Measurements from ENCODE around the gene CALML5. TPM values are rescaled to one million over a fixed set of nuclear protein-coding genes. Genes with fewer than 3 reads are reported as not detected.

Gene CALML5
- total RNA-seq, 1 experiment from 2014 or later: not detected

DNA sequence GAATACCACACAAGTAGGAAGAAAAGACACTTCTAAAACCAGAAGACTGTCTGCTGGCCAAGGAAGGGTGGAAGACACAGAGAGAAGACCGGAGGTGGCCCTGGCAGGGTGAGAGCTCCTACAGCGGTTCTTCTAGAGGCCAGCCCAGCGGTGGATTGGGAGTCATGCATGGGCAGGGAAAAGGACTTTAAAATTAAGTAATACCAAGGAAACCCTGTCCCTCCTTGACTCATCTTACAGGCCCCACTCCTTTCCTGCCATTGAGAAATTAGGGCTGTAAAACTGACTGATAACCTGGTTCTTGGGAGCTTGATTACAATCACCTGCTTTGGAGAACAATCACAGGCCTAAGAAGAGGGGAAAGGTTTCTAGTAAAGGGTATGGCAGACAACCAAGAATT, 41.5 kb upstream of the CALML5 start:
- peaks cover 6% of the 10 kb centered on the region; the same call in 1 of the 2 replicates for H3K9me3 ChIP-seq (ENCODE audit: control insufficient read depth, insufficient read depth, low read depth, low read length)
- H3K36me3 ChIP-seq (ENCODE audit: control insufficient read depth, insufficient read depth, low read length): no peaks in the 10 kb centered on the region
- ATAC-seq (no peak), DNase-seq (ENCODE audit: low read depth, low spot score) (no peak)
- peaks cover 5% of the 10 kb centered on the region; the same call in 1 of the 2 replicates for H3K4me1 ChIP-seq (ENCODE audit: control insufficient read depth, insufficient read depth, low read length)
- no peak overlapping the region for H3K27ac ChIP-seq (ENCODE audit: low read length)
- no TSS peak for BruUV-seq (replicated peaks)
- ChIA-PET CTCF (no interaction called here), POLR2A (no interaction called here)
- H3K4me3 ChIP-seq (ENCODE audit: low read depth in 2 of 2, low read length in 2 of 2): no peak overlapping the region
- no peaks in the 10 kb centered on the region for H3K27me3 ChIP-seq (ENCODE audit: control insufficient read depth, insufficient read depth, low read length)
- intact Hi-C loops (cut with micrococcal nuclease; ENCODE audit: unreplicated experiment): no loop called here
- in situ Hi-C loops (cut with HindIII; ENCODE audit: low pct_unique_long_range_greater_than_20kb, low sequenced_read_pairs): no loop called here
- TF ChIP-seq, protein P1, sequence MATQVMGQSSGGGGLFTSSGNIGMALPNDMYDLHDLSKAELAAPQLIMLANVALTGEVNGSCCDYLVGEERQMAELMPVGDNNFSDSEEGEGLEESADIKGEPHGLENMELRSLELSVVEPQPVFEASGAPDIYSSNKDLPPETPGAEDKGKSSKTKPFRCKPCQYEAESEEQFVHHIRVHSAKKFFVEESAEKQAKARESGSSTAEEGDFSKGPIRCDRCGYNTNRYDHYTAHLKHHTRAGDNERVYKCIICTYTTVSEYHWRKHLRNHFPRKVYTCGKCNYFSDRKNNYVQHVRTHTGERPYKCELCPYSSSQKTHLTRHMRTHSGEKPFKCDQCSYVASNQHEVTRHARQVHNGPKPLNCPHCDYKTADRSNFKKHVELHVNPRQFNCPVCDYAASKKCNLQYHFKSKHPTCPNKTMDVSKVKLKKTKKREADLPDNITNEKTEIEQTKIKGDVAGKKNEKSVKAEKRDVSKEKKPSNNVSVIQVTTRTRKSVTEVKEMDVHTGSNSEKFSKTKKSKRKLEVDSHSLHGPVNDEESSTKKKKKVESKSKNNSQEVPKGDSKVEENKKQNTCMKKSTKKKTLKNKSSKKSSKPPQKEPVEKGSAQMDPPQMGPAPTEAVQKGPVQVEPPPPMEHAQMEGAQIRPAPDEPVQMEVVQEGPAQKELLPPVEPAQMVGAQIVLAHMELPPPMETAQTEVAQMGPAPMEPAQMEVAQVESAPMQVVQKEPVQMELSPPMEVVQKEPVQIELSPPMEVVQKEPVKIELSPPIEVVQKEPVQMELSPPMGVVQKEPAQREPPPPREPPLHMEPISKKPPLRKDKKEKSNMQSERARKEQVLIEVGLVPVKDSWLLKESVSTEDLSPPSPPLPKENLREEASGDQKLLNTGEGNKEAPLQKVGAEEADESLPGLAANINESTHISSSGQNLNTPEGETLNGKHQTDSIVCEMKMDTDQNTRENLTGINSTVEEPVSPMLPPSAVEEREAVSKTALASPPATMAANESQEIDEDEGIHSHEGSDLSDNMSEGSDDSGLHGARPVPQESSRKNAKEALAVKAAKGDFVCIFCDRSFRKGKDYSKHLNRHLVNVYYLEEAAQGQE (IDR thresholded peaks at IDR 0.05; ENCODE audit: insufficient read depth in 1 of 2, low read depth in 2 of 2, low read length in 1 of 2): no peak
- TF ChIP-seq, protein P2, sequence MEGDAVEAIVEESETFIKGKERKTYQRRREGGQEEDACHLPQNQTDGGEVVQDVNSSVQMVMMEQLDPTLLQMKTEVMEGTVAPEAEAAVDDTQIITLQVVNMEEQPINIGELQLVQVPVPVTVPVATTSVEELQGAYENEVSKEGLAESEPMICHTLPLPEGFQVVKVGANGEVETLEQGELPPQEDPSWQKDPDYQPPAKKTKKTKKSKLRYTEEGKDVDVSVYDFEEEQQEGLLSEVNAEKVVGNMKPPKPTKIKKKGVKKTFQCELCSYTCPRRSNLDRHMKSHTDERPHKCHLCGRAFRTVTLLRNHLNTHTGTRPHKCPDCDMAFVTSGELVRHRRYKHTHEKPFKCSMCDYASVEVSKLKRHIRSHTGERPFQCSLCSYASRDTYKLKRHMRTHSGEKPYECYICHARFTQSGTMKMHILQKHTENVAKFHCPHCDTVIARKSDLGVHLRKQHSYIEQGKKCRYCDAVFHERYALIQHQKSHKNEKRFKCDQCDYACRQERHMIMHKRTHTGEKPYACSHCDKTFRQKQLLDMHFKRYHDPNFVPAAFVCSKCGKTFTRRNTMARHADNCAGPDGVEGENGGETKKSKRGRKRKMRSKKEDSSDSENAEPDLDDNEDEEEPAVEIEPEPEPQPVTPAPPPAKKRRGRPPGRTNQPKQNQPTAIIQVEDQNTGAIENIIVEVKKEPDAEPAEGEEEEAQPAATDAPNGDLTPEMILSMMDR (IDR thresholded peaks at IDR 0.05): no peak
- no peak for TF ChIP-seq TCF7L2 (IDR thresholded peaks at IDR 0.05; ENCODE audit: low read depth, low read length)
- TF ChIP-seq POLR2AphosphoS5 (IDR thresholded peaks at IDR 0.05; ENCODE audit: low read depth, low read length): no peak
- TF ChIP-seq SIN3A (IDR thresholded peaks at IDR 0.05; ENCODE audit: borderline replicate concordance, insufficient read depth, low read depth, low read length): no peak

DNA sequence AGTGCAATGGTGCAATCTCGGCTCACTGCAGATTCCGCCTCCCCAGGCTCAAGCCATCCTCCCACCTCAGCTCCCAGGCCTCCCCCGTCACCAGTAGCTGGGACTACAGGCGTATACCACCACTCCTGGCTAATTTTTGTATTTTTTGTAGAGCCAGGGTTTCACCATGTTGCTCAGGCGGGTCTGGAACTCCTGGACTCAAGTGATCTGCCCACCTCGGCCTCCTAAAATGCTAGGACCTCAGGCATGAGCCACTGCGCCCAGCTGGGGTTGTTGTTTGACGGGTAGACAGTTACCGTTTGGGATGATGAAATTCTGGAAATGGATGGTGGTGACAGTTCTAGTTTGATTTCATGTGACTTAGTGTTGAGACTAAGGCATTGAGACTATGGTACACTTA, 40.7 kb upstream of the CALML5 start:
- no peak for DNase-seq (ENCODE audit: low read depth, low spot score)
- H3K9me3 ChIP-seq (ENCODE audit: control insufficient read depth, insufficient read depth, low read depth, low read length): peaks cover 6% of the 10 kb centered on the region; the same call in 1 of the 2 replicates
- no peaks in the 10 kb centered on the region for H3K36me3 ChIP-seq (ENCODE audit: control insufficient read depth, insufficient read depth, low read length)
- no peak for TF ChIP-seq TCF7L2 (IDR thresholded peaks at IDR 0.05; ENCODE audit: low read depth, low read length)
- TF ChIP-seq, protein P2 (IDR thresholded peaks at IDR 0.05): no peak
- no peak for TF ChIP-seq POLR2AphosphoS5 (IDR thresholded peaks at IDR 0.05; ENCODE audit: low read depth, low read length)
- TF ChIP-seq, protein P1 (IDR thresholded peaks at IDR 0.05; ENCODE audit: insufficient read depth in 1 of 2, low read depth in 2 of 2, low read length in 1 of 2): no peak
- intact Hi-C loops (cut with micrococcal nuclease; ENCODE audit: unreplicated experiment): no loop called here
- ATAC-seq: no peak
- in situ Hi-C loops (cut with HindIII; ENCODE audit: low pct_unique_long_range_greater_than_20kb, low sequenced_read_pairs): no loop called here
- ChIA-PET POLR2A (no interaction called here), CTCF (no interaction called here)
- no peak overlapping the region for H3K27ac ChIP-seq (ENCODE audit: low read length)
- H3K4me3 ChIP-seq (ENCODE audit: low read depth in 2 of 2, low read length in 2 of 2): no peak overlapping the region
- no peaks in the 10 kb centered on the region for H3K4me1 ChIP-seq (ENCODE audit: control insufficient read depth, insufficient read depth, low read length)
- no peaks in the 10 kb centered on the region for H3K27me3 ChIP-seq (ENCODE audit: control insufficient read depth, insufficient read depth, low read length)
- BruUV-seq (replicated peaks): no TSS peak
